Activated naive CD8-positive, alpha-beta T cell (primary cell): ENCODE measurements around the gene GLI3.
A peak's percentile ranks its signal among the peaks of the same experiment; 100 is the strongest.

Experiments
- H3K27ac Mint-ChIP-seq: one replicate; pipeline ENCODE4 v1.8.0; 2021; ENCODE audit warnings: mixed read lengths
- H3K27me3 Mint-ChIP-seq: one replicate; pipeline ENCODE4 v1.8.0; 2021; ENCODE audit warnings: mixed read lengths
- H3K36me3 Mint-ChIP-seq: one replicate; pipeline ENCODE4 v1.8.0; 2021; ENCODE audit warnings: mixed read lengths
- H3K4me1 Mint-ChIP-seq: one replicate; pipeline ENCODE4 v1.8.0; 2021; ENCODE audit warnings: low read depth, mixed read lengths
- H3K4me3 Mint-ChIP-seq: one replicate; pipeline ENCODE4 v1.8.0; 2021; ENCODE audit warnings: mild to moderate bottlenecking, mixed read lengths
- H3K9me3 Mint-ChIP-seq: one replicate; pipeline ENCODE4 v1.8.0; 2021; ENCODE audit warnings: low read depth, mixed read lengths

GLI3 gene

GRCh38 chr7:42227541-42227935 is 9.5 kb downstream of the GLI3 start:
- peak overlapping the region; percentile 33 for H3K4me3 Mint-ChIP-seq

GRCh38 chr7:42227021-42227420 is 10.0 kb downstream of the GLI3 start:
- Mint-ChIP-seq H3K27ac (no peak overlapping the region), H3K4me1 (peaks cover 4% of the 10 kb centered on the region), H3K27me3 (peaks cover 21% of the 10 kb centered on the region), H3K36me3 (no peaks in the 10 kb centered on the region), H3K4me3 (no peak overlapping the region), H3K9me3 (no peaks in the 10 kb centered on the region)

More at GRCh38 chr7:42227541-42227935, 9.5 kb downstream of the GLI3 start:
- H3K27ac Mint-ChIP-seq = no peak overlapping the region
- peaks cover 24% of the 10 kb centered on the region for H3K27me3 Mint-ChIP-seq
- H3K4me1 Mint-ChIP-seq = peaks cover 4% of the 10 kb centered on the region
- no peaks in the 10 kb centered on the region for H3K36me3 Mint-ChIP-seq
- H3K9me3 Mint-ChIP-seq = no peaks in the 10 kb centered on the region

- Mint-ChIP-seq H3K9me3 (no peaks in the 10 kb centered on the region), H3K27ac (no peak overlapping the region), H3K36me3 (no peaks in the 10 kb centered on the region), H3K4me1 (peaks cover 4% of the 10 kb centered on the region), H3K4me3 (no peak overlapping the region), H3K27me3 (peaks cover 21% of the 10 kb centered on the region)
Observed at GRCh38 chr7:42226354-42226941, 10.6 kb downstream of the GLI3 start.

GRCh38 chr7:42224391-42225003 is 12.5 kb downstream of the GLI3 start:
- Mint-ChIP-seq H3K4me3 (no peak overlapping the region), H3K9me3 (no peaks in the 10 kb centered on the region), H3K36me3 (no peaks in the 10 kb centered on the region), H3K27ac (no peak overlapping the region), H3K4me1 (peaks cover 4% of the 10 kb centered on the region), H3K27me3 (peaks cover 13% of the 10 kb centered on the region)

- H3K36me3 Mint-ChIP-seq = no peaks in the 10 kb centered on the region
- peaks cover 4% of the 10 kb centered on the region for H3K4me1 Mint-ChIP-seq
- peaks cover 13% of the 10 kb centered on the region for H3K27me3 Mint-ChIP-seq
- no peak overlapping the region for H3K4me3 Mint-ChIP-seq
- no peak overlapping the region for H3K27ac Mint-ChIP-seq
- H3K9me3 Mint-ChIP-seq = no peaks in the 10 kb centered on the region
Observed at GRCh38 chr7:42222891-42223290, 14.1 kb downstream of the GLI3 start.

- no peaks in the 10 kb centered on the region for H3K36me3 Mint-ChIP-seq
Observed at GRCh38 chr7:42222125-42222524, 14.9 kb downstream of the GLI3 start.

GRCh38 chr7:42221304-42221703 is 15.7 kb downstream of the GLI3 start:
- no peak overlapping the region for H3K27ac Mint-ChIP-seq

More at GRCh38 chr7:42222125-42222524, 14.9 kb downstream of the GLI3 start:
- no peaks in the 10 kb centered on the region for H3K4me1 Mint-ChIP-seq
- H3K27me3 Mint-ChIP-seq = peaks cover 8% of the 10 kb centered on the region
- H3K9me3 Mint-ChIP-seq = no peaks in the 10 kb centered on the region
- H3K27ac Mint-ChIP-seq = no peak overlapping the region
- no peak overlapping the region for H3K4me3 Mint-ChIP-seq

GRCh38 chr7:42219447-42219846 is 17.6 kb downstream of the GLI3 start:
- H3K4me3 Mint-ChIP-seq = no peak overlapping the region
- H3K27ac Mint-ChIP-seq = no peak overlapping the region
- peaks cover 1% of the 10 kb centered on the region for H3K27me3 Mint-ChIP-seq
- H3K36me3 Mint-ChIP-seq = no peaks in the 10 kb centered on the region
- H3K9me3 Mint-ChIP-seq = no peaks in the 10 kb centered on the region
- no peaks in the 10 kb centered on the region for H3K4me1 Mint-ChIP-seq

More at GRCh38 chr7:42221304-42221703, 15.7 kb downstream of the GLI3 start:
- H3K9me3 Mint-ChIP-seq = no peaks in the 10 kb centered on the region
- peaks cover 6% of the 10 kb centered on the region for H3K27me3 Mint-ChIP-seq
- no peaks in the 10 kb centered on the region for H3K36me3 Mint-ChIP-seq
- no peaks in the 10 kb centered on the region for H3K4me1 Mint-ChIP-seq
- H3K4me3 Mint-ChIP-seq = no peak overlapping the region

- Mint-ChIP-seq H3K4me3 (no peak overlapping the region), H3K4me1 (no peaks in the 10 kb centered on the region), H3K27me3 (peaks cover 3% of the 10 kb centered on the region), H3K9me3 (no peaks in the 10 kb centered on the region), H3K27ac (no peak overlapping the region), H3K36me3 (no peaks in the 10 kb centered on the region)
Observed at GRCh38 chr7:42218248-42218647, 18.8 kb downstream of the GLI3 start.

GRCh38 chr7:42217548-42217947 is 19.5 kb downstream of the GLI3 start:
- Mint-ChIP-seq H3K9me3 (no peaks in the 10 kb centered on the region), H3K4me3 (no peak overlapping the region), H3K4me1 (no peaks in the 10 kb centered on the region), H3K36me3 (no peaks in the 10 kb centered on the region), H3K27ac (no peak overlapping the region), H3K27me3 (peaks cover 3% of the 10 kb centered on the region)

- no peaks in the 10 kb centered on the region for H3K4me1 Mint-ChIP-seq
- H3K4me3 Mint-ChIP-seq = no peak overlapping the region
- H3K36me3 Mint-ChIP-seq = no peaks in the 10 kb centered on the region
- no peaks in the 10 kb centered on the region for H3K9me3 Mint-ChIP-seq
- H3K27me3 Mint-ChIP-seq = peaks cover 3% of the 10 kb centered on the region
- no peak overlapping the region for H3K27ac Mint-ChIP-seq
Observed at GRCh38 chr7:42217053-42217452, 20.0 kb downstream of the GLI3 start.

GRCh38 chr7:42214060-42214679 is 22.8 kb downstream of the GLI3 start:
- Mint-ChIP-seq H3K9me3 (no peaks in the 10 kb centered on the region), H3K27me3 (peaks cover 4% of the 10 kb centered on the region), H3K27ac (no peak overlapping the region), H3K4me3 (no peak overlapping the region), H3K4me1 (no peaks in the 10 kb centered on the region), H3K36me3 (no peaks in the 10 kb centered on the region)

GRCh38 chr7:42213093-42213492 is 23.9 kb downstream of the GLI3 start:
- Mint-ChIP-seq H3K27me3 (peaks cover 4% of the 10 kb centered on the region), H3K4me3 (no peak overlapping the region), H3K27ac (no peak overlapping the region), H3K4me1 (no peaks in the 10 kb centered on the region), H3K36me3 (no peaks in the 10 kb centered on the region), H3K9me3 (no peaks in the 10 kb centered on the region)

GRCh38 chr7:42212541-42213090 is 24.4 kb downstream of the GLI3 start:
- Mint-ChIP-seq H3K27ac (no peak overlapping the region), H3K36me3 (no peaks in the 10 kb centered on the region), H3K27me3 (peaks cover 4% of the 10 kb centered on the region)

GRCh38 chr7:42211938-42212337 is 25.1 kb downstream of the GLI3 start:
- H3K9me3 Mint-ChIP-seq = no peaks in the 10 kb centered on the region
- H3K4me3 Mint-ChIP-seq = no peak overlapping the region
- H3K27me3 Mint-ChIP-seq = peaks cover 4% of the 10 kb centered on the region
- H3K27ac Mint-ChIP-seq = no peak overlapping the region
- H3K4me1 Mint-ChIP-seq = no peaks in the 10 kb centered on the region
- H3K36me3 Mint-ChIP-seq = no peaks in the 10 kb centered on the region

More at GRCh38 chr7:42212541-42213090, 24.4 kb downstream of the GLI3 start:
- H3K4me1 Mint-ChIP-seq = no peaks in the 10 kb centered on the region
- H3K4me3 Mint-ChIP-seq = no peak overlapping the region
- no peaks in the 10 kb centered on the region for H3K9me3 Mint-ChIP-seq
